Measurements from ENCODE around the gene POP5. TPM values are rescaled to one million over a fixed set of nuclear protein-coding genes. Genes with fewer than 3 reads are reported as not detected.

Gene POP5
- total RNA-seq, 1 donor from 2014 or later: 29.2 TPM

- no peak overlapping the region for H3K27ac Mint-ChIP-seq (ENCODE audit: unreplicated experiment)
- no peaks in the 10 kb centered on the region for H3K4me1 Mint-ChIP-seq (ENCODE audit: low read depth, unreplicated experiment)
- no peak for TF ChIP-seq CTCF (IDR thresholded peaks at IDR 0.05; ENCODE audit: partially characterized antibody, unreplicated experiment)
- no peak overlapping the region for H3K4me3 Mint-ChIP-seq (ENCODE audit: unreplicated experiment)
- no peaks in the 10 kb centered on the region for H3K36me3 Mint-ChIP-seq (ENCODE audit: unreplicated experiment)
- no peak for DNase-seq
- no peaks in the 10 kb centered on the region for H3K9me3 Mint-ChIP-seq (ENCODE audit: unreplicated experiment)
- peaks cover 2% of the 10 kb centered on the region for H3K27me3 Mint-ChIP-seq (ENCODE audit: unreplicated experiment)
Observed at GRCh38 chr12:120544691-120545090, 36.5 kb downstream of the POP5 start.

DNA sequence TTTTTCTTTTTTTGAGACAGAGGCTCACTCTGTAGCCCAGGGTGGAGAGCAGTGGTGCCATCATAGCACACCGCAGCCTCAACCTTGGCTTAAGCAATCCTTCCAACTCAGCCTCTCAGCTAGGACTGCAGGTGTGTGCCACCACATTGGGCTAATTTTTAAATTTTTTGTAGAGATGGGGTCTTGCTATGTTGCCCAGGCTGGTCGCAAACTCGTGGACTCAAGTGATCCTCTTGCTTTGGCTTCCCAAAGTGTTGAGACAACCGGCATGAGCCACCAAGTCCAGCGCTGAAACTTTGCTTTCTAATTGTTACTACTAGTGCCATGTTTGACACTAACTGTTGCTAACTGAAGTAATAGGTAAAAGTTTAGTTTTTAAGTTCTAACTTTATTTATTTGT is 39.0 kb downstream of the POP5 start:
- no peak for DNase-seq
- H3K4me1 Mint-ChIP-seq (ENCODE audit: low read depth, unreplicated experiment): peaks cover 15% of the 10 kb centered on the region
- H3K27me3 Mint-ChIP-seq (ENCODE audit: unreplicated experiment): peaks cover 2% of the 10 kb centered on the region
- no peaks in the 10 kb centered on the region for H3K36me3 Mint-ChIP-seq (ENCODE audit: unreplicated experiment)
- no peak for TF ChIP-seq CTCF (IDR thresholded peaks at IDR 0.05; ENCODE audit: partially characterized antibody, unreplicated experiment)
- H3K9me3 Mint-ChIP-seq (ENCODE audit: unreplicated experiment): no peaks in the 10 kb centered on the region
- no peak overlapping the region for H3K27ac Mint-ChIP-seq (ENCODE audit: unreplicated experiment)
- H3K4me3 Mint-ChIP-seq (ENCODE audit: unreplicated experiment): no peak overlapping the region

GRCh38 chr12:120540445-120540844 is 40.8 kb downstream of the POP5 start:
- Mint-ChIP-seq H3K36me3 (ENCODE audit: unreplicated experiment) (no peaks in the 10 kb centered on the region), H3K4me3 (ENCODE audit: unreplicated experiment) (no peak overlapping the region), H3K27me3 (ENCODE audit: unreplicated experiment) (peaks cover 2% of the 10 kb centered on the region), H3K27ac (ENCODE audit: unreplicated experiment) (no peak overlapping the region), H3K4me1 (ENCODE audit: low read depth, unreplicated experiment) (peaks cover 25% of the 10 kb centered on the region), H3K9me3 (ENCODE audit: unreplicated experiment) (no peaks in the 10 kb centered on the region)
- no peak for DNase-seq
- no peak for TF ChIP-seq CTCF (IDR thresholded peaks at IDR 0.05; ENCODE audit: partially characterized antibody, unreplicated experiment)

DNA sequence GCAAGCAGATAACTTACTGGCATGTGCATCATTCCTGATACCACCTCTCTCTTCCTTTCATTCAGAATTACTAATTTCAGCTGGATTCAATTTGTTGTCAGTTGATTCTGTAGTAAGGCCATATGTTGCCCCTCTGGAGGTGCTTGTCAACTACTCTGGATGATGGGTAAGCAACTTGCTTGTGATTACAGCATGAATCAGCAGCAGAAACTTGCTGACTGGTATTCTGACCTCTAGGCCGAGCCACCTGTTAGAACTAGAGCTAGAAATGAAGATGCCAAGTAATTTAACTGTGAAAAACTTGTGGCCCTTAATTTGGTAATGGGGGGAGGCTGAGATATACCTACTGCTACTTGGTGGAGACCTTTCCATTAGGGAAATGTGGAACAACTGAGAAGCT is 41.9 kb downstream of the POP5 start:
- Mint-ChIP-seq H3K4me1 (ENCODE audit: low read depth, unreplicated experiment) (peaks cover 25% of the 10 kb centered on the region), H3K27me3 (ENCODE audit: unreplicated experiment) (peaks cover 5% of the 10 kb centered on the region), H3K4me3 (ENCODE audit: unreplicated experiment) (no peak overlapping the region), H3K9me3 (ENCODE audit: unreplicated experiment) (no peaks in the 10 kb centered on the region), H3K36me3 (ENCODE audit: unreplicated experiment) (no peaks in the 10 kb centered on the region), H3K27ac (ENCODE audit: unreplicated experiment) (no peak overlapping the region)
- TF ChIP-seq CTCF (IDR thresholded peaks at IDR 0.05; ENCODE audit: partially characterized antibody, unreplicated experiment): no peak
- no peak for DNase-seq

DNA sequence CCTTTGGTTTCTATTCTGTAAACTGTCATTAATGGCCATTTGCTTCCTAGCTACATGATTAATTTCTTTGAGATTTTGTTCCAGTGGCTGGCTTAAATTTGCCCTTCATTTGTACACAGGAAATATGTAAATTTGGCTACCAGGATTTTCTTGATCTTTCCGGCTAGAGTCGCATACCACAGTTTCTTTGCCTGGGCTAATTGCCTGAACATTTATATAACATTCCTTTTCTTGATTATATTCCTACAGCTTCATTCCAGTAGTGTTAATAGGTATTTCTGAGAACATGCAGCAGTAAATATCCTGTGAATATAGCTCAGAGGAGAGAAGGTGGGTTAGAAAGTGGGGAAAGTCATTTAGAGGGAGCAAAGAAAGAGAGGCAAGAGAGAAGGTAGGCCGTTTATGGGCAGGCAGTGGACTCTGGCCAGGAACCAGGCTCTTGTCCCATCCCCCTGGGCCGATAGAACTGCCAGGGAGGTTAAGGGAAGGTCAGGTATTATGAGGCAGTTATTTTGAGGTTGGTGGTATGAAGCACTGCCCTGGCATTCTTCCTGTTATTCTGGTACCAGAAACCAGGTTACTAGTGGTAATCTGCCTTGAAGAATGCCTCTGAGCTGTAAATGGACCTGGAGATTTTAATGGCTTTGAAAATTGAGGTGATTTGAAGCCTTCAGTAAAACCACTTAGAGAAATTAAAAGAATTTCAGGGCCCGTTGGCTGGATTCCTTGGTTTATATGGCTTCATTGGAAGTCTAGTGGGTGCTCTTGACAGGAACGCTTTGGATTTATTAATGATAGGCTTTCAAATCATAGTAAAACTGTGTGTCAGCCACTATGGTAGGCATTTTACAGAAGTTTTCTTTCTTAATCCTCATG is 42.7 kb downstream of the POP5 start:
- H3K4me3 Mint-ChIP-seq (ENCODE audit: unreplicated experiment): peak overlapping the region; percentile 35

More for the DNA sequence above, 42.7 kb downstream of the POP5 start:
- Mint-ChIP-seq H3K27ac (ENCODE audit: unreplicated experiment) (no peak overlapping the region), H3K9me3 (ENCODE audit: unreplicated experiment) (peaks cover 2% of the 10 kb centered on the region), H3K36me3 (ENCODE audit: unreplicated experiment) (no peaks in the 10 kb centered on the region), H3K27me3 (ENCODE audit: unreplicated experiment) (peaks cover 8% of the 10 kb centered on the region), H3K4me1 (ENCODE audit: low read depth, unreplicated experiment) (peaks cover 27% of the 10 kb centered on the region)
- DNase-seq: no peak
- no peak for TF ChIP-seq CTCF (IDR thresholded peaks at IDR 0.05; ENCODE audit: partially characterized antibody, unreplicated experiment)

All from glutamatergic neuron (in vitro differentiated cells).